GM06990 (cell line): ENCODE data around the gene JAM3.

Experiments
- DNase-seq: peaks from one replicate; pipeline ENCODE4 v3.0.0-alpha.2; 2011; ENCODE audit not compliant: insufficient read length; ENCODE audit errors: extremely low read depth
- H3K27me3 ChIP-seq: replicated peaks from 2 replicates; pipeline ENCODE4 v1.6.0; 2011; ENCODE audit warnings: low read length; ENCODE audit not compliant: control insufficient read depth, insufficient read depth
- H3K36me3 ChIP-seq: 2 replicates; pipeline ENCODE4 v1.5.1; 2011; ENCODE audit warnings: low read length; ENCODE audit not compliant: control insufficient read depth, insufficient read depth
- H3K4me3 ChIP-seq: replicated peaks from 2 replicates; pipeline ENCODE4 v1.5.1; 2011; ENCODE audit warnings: low read depth, mild to moderate bottlenecking, control low read depth, low read length
- CTCF ChIP-seq: IDR thresholded peaks from 2 replicates; pipeline ENCODE4 v1.5.1; 2011; ENCODE audit warnings: low read length, control low read depth, mild to moderate bottlenecking, inconsistent platforms; ENCODE audit not compliant: insufficient read depth, poor library complexity, severe bottlenecking

JAM3 gene

GRCh38 chr11:134143801-134144200 lies 74.9 kb downstream of the JAM3 start:
- no peaks in the 10 kb centered on the region for H3K36me3 ChIP-seq
- DNase-seq = no peak
- H3K27me3 ChIP-seq = no peaks in the 10 kb centered on the region
- no peak for TF ChIP-seq CTCF
- H3K4me3 ChIP-seq = no peak overlapping the region

- no peaks in the 10 kb centered on the region for H3K27me3 ChIP-seq
- no peak for DNase-seq
- H3K36me3 ChIP-seq = peaks cover 3% of the 10 kb centered on the region
- H3K4me3 ChIP-seq = no peak overlapping the region
- no peak for TF ChIP-seq CTCF
Observed at GRCh38 chr11:134144744-134145143, 75.9 kb downstream of the JAM3 start.

GRCh38 chr11:134145715-134146114 lies 76.8 kb downstream of the JAM3 start:
- no peak for TF ChIP-seq CTCF
- Histone ChIP-seq H3K27me3 (no peaks in the 10 kb centered on the region), H3K4me3 (no peak overlapping the region), H3K36me3 (peaks cover 3% of the 10 kb centered on the region)
- DNase-seq = no peak

GRCh38 chr11:134146598-134146997 lies 77.7 kb downstream of the JAM3 start:
- H3K4me3 ChIP-seq = no peak overlapping the region
- TF ChIP-seq CTCF = no peak
- H3K36me3 ChIP-seq = peaks cover 4% of the 10 kb centered on the region

GRCh38 chr11:134149371-134149770 lies 80.5 kb downstream of the JAM3 start:
- no peaks in the 10 kb centered on the region for H3K27me3 ChIP-seq
- H3K4me3 ChIP-seq = no peak overlapping the region
- no peak for TF ChIP-seq CTCF
- peaks cover 4% of the 10 kb centered on the region for H3K36me3 ChIP-seq
- DNase-seq = no peak

More at GRCh38 chr11:134146598-134146997, 77.7 kb downstream of the JAM3 start:
- DNase-seq = no peak
- H3K27me3 ChIP-seq = no peaks in the 10 kb centered on the region
